Uterus (tissue), 4 donors: ENCODE results near the gene PPP3CA. TPM values are rescaled to one million over a fixed set of nuclear protein-coding genes. Genes with fewer than 3 reads are reported as not detected.

ENCODE experiments used
- DNase-seq, 2 donors: peaks; one replicate each; pipeline ENCODE4 v3.0.0-alpha.2; 2019 to 2020
- H3K27ac ChIP-seq, 2 donors: fragments of 200-600 bp; sonication (generic); 1 replicate in 1 of 2; 2 replicates in 1 of 2; pipeline ENCODE4 v1.5.1; 2016 to 2018
- H3K27me3 ChIP-seq, 2 donors: fragments of 200-600 bp; sonication (generic); one replicate each; pipeline ENCODE4 v1.5.1; 2018 to 2019; ENCODE audit warnings: control low read depth in 1 of 2
- H3K36me3 ChIP-seq, 2 donors: fragments of 200-600 bp; sonication (generic); one replicate each; pipeline ENCODE4 v1.5.1; 2019; ENCODE audit warnings: control low read depth in 1 of 2
- H3K4me1 ChIP-seq, 2 donors: fragments of 200-600 bp; sonication (generic); one replicate each; pipeline ENCODE4 v1.5.1; 2018 to 2019; ENCODE audit warnings: control low read depth in 1 of 2
- H3K4me3 ChIP-seq, 2 donors: fragments of 200-600 bp; sonication (generic); 1 replicate in 1 of 2; 2 replicates in 1 of 2; pipeline ENCODE4 v1.5.1; 2018 to 2019; ENCODE audit warnings: mild to moderate bottlenecking in 1 of 2
- H3K9me3 ChIP-seq, 2 donors: fragments of 200-600 bp; sonication (generic); one replicate each; pipeline ENCODE4 v1.5.1; 2019; ENCODE audit warnings: control low read depth in 1 of 2
- CTCF ChIP-seq, 4 experiments: fragments of 200-600 bp in 2 of 4; fragments of 450-650 bp in 2 of 4; sonication (generic) in 2 of 4; IDR thresholded peaks; one replicate each; pipeline ENCODE4 v1.5.1; 2016 to 2019; ENCODE audit warnings: antibody characterized with exemption in 4 of 4, mild to moderate bottlenecking in 2 of 4, moderate library complexity in 1 of 4
- POLR2A ChIP-seq, 2 donors: fragments of 450-650 bp; IDR thresholded peaks; one replicate each; pipeline ENCODE4 v1.6.1; 2016; ENCODE audit warnings: antibody characterized with exemption in 2 of 2, mild to moderate bottlenecking in 1 of 2, moderate library complexity in 1 of 2
- intact Hi-C: fragments of 100-400 bp; cut with DNase I; formaldehyde crosslinking; loops from one replicate; pipeline ENCODE4 v1.15.1; 2023; ENCODE audit warnings: low total_unique reads
- total RNA-seq, 4 donors: library from RNA; depleted of rRNA in 3 of 4; stranded (reverse); fragments of >200 nt in 3 of 4; gene quantifications; one replicate each; pipeline versions ENCODE4 v1.1.0 to v1.2.4, GENCODE V29; 2014 to 2023
- donor health status: DM: yes; HTN: yes; CAD: no.

The PPP3CA gene
- total RNA-seq, 4 donors from 2014 or later = 32.8 to 70.0 (median 39.8) TPM

GRCh38 chr4:101076032-101076431 lies 271.3 kb downstream of the PPP3CA start:
- Histone ChIP-seq H3K9me3 (no peaks in the 10 kb centered on the region), H3K36me3 (no peaks in the 10 kb centered on the region), H3K4me3 (no peak overlapping the region), H3K27ac (no peak overlapping the region), H3K27me3 (no peaks in the 10 kb centered on the region), H3K4me1 (no peaks in the 10 kb centered on the region)
- DNase-seq = no peak
- TF ChIP-seq POLR2A (IDR thresholded peaks at IDR 0.05) (no peak), CTCF (IDR thresholded peaks at IDR 0.05) (no peak)
- intact Hi-C loops = no loop called here

GRCh38 chr4:101075536-101075935 lies 271.8 kb downstream of the PPP3CA start:
- H3K4me3 ChIP-seq = no peak overlapping the region
- no peaks in the 10 kb centered on the region for H3K4me1 ChIP-seq
- H3K27me3 ChIP-seq = no peaks in the 10 kb centered on the region
- no peaks in the 10 kb centered on the region for H3K36me3 ChIP-seq
- intact Hi-C loops = no loop called here
- DNase-seq = no peak
- H3K9me3 ChIP-seq = no peaks in the 10 kb centered on the region
- no peak for TF ChIP-seq CTCF (IDR thresholded peaks at IDR 0.05)
- TF ChIP-seq POLR2A (IDR thresholded peaks at IDR 0.05) = no peak
- H3K27ac ChIP-seq = no peak overlapping the region

GRCh38 chr4:101074326-101074725 lies 273.0 kb downstream of the PPP3CA start:
- no peak for TF ChIP-seq CTCF (IDR thresholded peaks at IDR 0.05)
- TF ChIP-seq POLR2A (IDR thresholded peaks at IDR 0.05) = no peak

GRCh38 chr4:101071241-101071640 lies 276.1 kb downstream of the PPP3CA start:
- H3K27ac ChIP-seq = no peak overlapping the region
- DNase-seq = no peak
- intact Hi-C loops = no loop called here

More at GRCh38 chr4:101074326-101074725, 273.0 kb downstream of the PPP3CA start:
- no peaks in the 10 kb centered on the region for H3K36me3 ChIP-seq
- intact Hi-C loops = no loop called here
- no peaks in the 10 kb centered on the region for H3K4me1 ChIP-seq
- no peak for DNase-seq
- no peaks in the 10 kb centered on the region for H3K9me3 ChIP-seq
- H3K4me3 ChIP-seq = no peak overlapping the region
- H3K27ac ChIP-seq = no peak overlapping the region
- no peaks in the 10 kb centered on the region for H3K27me3 ChIP-seq

GRCh38 chr4:101068115-101068514 lies 279.2 kb downstream of the PPP3CA start:
- intact Hi-C loops = no loop called here
- Histone ChIP-seq H3K27ac (no peak overlapping the region), H3K27me3 (no peaks in the 10 kb centered on the region), H3K9me3 (no peaks in the 10 kb centered on the region), H3K4me1 (no peaks in the 10 kb centered on the region), H3K36me3 (no peaks in the 10 kb centered on the region), H3K4me3 (no peak overlapping the region)
- no peak for DNase-seq
- TF ChIP-seq CTCF (IDR thresholded peaks at IDR 0.05) = no peak

More at GRCh38 chr4:101071241-101071640, 276.1 kb downstream of the PPP3CA start:
- no peaks in the 10 kb centered on the region for H3K36me3 ChIP-seq
- no peaks in the 10 kb centered on the region for H3K4me1 ChIP-seq
- no peak overlapping the region for H3K4me3 ChIP-seq
- TF ChIP-seq CTCF (IDR thresholded peaks at IDR 0.05) (no peak), POLR2A (IDR thresholded peaks at IDR 0.05) (no peak)
- no peaks in the 10 kb centered on the region for H3K9me3 ChIP-seq
- no peaks in the 10 kb centered on the region for H3K27me3 ChIP-seq
